ENCODE measurements around the gene DLAT.
"Not testable (repeated sequence)": the region's sequence is repeated elsewhere in the genome, so short reads cannot be mapped to it uniquely, and the experiment has no call there.

DLAT gene

DNA sequence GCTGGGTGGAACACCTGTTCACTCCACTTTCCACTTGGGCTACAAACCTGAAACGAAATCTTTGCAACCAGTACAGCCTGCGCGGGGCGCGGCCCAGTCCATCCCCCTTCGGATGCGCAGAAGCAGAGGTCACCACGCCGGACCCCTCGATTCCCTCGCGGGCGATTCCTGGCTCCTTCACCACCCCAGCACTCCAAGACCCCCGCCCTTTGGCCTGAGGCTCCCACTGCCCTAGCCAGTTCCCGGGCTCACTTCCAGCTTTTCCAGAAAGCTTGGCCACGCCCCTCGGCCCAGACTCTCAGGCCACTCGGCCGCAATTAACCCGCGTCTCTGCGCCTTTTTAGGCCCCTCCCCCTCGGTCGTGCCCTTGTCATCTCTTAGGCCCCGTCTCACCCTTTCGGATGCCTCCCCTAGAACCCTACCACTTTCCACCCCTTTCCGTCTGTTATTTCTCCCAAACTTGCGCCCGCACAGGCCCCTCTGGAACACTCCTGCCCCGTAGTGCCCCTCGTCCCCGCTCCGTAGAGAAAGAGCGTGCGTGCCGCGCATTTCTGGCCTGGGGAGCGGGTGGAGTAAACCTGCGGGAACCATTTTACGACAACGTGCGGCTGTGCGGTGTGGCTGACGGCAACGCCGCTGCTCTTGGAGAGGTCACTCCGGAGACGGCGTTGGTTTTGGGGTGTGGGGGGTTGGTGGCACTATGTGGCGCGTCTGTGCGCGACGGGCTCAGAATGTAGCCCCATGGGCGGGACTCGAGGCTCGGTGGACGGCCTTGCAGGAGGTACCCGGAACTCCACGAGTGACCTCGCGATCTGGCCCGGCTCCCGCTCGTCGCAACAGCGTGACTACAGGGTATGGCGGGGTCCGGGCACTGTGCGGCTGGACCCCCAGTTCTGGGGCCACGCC lies at the start of gene DLAT:
DLAT (plus strand) TSS at position 636 of the 906 bp plus-strand sequence; CDS start at position 701, 65 bp downstream.
- peak; percentile 96 for DNase-seq (ENCODE audit: low spot score)

- DNase-seq (ENCODE audit: low spot score): no peak
These were observed 49.0 kb upstream of the DLAT start for GRCh38 chr11:111976119-111976766.

GRCh38 chr11:111976767-111977145 lies 48.5 kb upstream of the DLAT start:
- no peak for DNase-seq (ENCODE audit: low spot score)

- peak; percentile 79 for DNase-seq (ENCODE audit: low spot score)
These were observed 47.8 kb upstream of the DLAT start for GRCh38 chr11:111977146-111978027.

DNA sequence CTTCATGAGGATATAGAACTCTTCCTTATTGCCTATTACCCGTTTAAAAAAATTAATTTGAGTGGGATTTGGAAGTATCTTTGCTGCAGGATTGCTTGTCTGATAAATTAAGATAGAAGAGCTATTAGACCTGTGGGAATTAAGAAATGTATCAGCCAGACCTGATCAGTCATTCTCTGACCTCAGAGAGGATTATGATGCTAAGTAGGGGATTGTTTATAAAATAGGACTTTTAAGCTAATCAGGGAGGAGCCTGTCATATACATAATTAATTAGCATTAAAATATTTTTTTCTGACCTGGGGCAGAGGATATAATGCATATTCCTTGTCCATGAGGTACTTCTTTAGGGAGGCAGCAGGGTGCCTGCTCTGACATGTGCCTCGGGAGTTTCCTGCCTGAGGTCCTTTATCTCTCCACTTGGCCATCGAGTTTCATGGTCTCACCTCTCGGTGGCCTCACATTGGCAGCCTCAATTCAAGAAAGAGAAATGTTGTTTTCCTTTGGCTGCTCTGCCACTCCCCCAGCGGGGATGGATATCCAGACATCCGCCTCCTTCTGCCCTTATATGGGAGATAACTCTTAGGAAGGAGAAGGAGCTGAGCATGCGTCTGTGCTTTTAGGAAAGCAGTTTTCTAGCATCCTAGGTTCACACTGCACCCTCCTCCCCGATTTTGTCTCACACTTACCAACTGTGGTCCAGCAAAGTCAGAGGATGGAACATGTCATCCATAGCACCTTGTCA lies 47.0 kb upstream of the DLAT start:
- DNase-seq (ENCODE audit: low spot score): peak; percentile 73

- DNase-seq (ENCODE audit: low spot score): no peak
These were observed 45.1 kb upstream of the DLAT start for GRCh38 chr11:111980062-111980461.

GRCh38 chr11:111981270-111981669 lies 43.9 kb upstream of the DLAT start:
- DNase-seq (ENCODE audit: low spot score): no peak

GRCh38 chr11:111982019-111982464 lies 43.2 kb upstream of the DLAT start:
- DNase-seq (ENCODE audit: low spot score): peak; percentile 69

DNA sequence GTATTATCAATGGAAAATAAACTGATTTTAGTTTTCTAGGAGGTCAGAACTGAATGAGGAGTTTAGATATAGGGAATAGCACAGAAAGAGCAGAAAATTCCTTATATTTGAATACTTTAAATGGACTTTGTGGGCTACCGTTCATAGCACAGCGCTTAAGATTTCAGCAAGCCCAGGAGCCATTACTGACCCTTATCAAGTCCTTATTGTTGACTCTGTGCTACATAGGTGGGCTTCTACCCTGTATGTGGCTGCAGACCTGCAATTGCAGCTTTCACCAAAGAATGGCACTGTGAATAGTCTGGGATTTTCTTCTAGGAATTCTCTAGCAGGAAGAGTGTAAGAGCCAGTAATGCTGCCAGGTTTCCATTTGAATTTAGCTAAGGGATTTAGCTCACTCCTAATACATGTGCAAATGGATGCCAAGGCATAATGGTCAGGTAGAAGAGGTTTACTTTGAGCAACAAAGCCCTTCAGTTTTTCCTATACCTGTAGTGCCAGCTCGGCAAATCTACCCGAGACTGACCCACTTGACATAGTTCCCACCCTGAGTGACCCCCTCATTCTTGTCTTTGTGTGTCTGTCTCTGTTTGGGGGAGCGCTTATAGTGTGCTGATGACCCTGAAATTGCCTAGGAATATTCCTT lies 42.5 kb upstream of the DLAT start:
- no peak for DNase-seq (ENCODE audit: low spot score)

- DNase-seq (ENCODE audit: low spot score): peak; percentile 80
These were observed 41.8 kb upstream of the DLAT start for GRCh38 chr11:111983187-111983986.

DNA sequence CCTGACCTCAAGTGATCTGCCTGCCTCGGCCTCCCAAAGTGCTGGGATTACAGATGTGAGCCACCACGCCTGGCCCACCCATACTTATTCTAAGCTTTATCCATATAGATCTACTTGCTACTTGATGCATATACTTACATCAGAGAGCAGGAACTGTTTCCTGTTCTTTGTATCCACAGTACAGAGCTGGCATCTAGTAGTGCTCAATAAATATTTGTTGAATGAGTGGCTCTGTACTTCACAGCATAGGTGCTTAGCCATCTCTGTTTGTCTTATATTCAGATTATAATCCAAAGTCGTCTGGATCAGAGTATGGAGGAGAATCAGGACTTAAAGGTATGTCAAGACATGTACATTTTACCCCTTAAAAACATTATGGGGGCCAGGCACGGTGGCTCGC lies 38.6 kb upstream of the DLAT start:
- no peak for DNase-seq (ENCODE audit: low spot score)

DNA sequence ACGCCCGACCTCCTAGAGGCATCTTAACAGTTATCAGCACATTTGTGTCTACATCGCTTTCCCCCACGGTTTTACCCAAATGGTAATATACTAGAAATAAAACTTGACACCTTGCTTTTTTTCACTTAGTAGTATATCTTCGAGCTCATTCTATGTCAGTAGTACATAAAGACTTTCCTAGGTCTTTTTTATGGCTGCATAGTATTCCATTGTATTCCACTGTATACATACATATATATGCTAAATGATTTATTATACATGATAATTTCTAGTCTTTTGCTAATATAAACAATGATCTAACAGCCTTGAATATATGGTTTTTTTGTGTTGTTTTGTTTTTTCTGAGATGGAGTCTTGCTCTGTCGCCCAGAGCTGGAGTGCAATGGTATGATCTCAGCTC lies 34.8 kb upstream of the DLAT start:
- DNase-seq (ENCODE audit: low spot score): no peak

- no peak for DNase-seq (ENCODE audit: low spot score)
These were observed 32.9 kb upstream of the DLAT start for GRCh38 chr11:111992206-111992855.

GRCh38 chr11:111996129-111996528 lies 29.1 kb upstream of the DLAT start:
- DNase-seq (ENCODE audit: low spot score): no peak

- not testable (repeated sequence) for DNase-seq (ENCODE audit: low spot score)
These were observed 28.5 kb upstream of the DLAT start for GRCh38 chr11:111996669-111997068.

- DNase-seq (ENCODE audit: low spot score): no peak
These were observed 26.1 kb upstream of the DLAT start for GRCh38 chr11:111999111-111999510.

- no peak for DNase-seq (ENCODE audit: low spot score)
These were observed 24.5 kb upstream of the DLAT start for GRCh38 chr11:112000703-112001102.

- no peak for DNase-seq (ENCODE audit: low spot score)
These were observed 22.6 kb upstream of the DLAT start for GRCh38 chr11:112002491-112003216.

DNA sequence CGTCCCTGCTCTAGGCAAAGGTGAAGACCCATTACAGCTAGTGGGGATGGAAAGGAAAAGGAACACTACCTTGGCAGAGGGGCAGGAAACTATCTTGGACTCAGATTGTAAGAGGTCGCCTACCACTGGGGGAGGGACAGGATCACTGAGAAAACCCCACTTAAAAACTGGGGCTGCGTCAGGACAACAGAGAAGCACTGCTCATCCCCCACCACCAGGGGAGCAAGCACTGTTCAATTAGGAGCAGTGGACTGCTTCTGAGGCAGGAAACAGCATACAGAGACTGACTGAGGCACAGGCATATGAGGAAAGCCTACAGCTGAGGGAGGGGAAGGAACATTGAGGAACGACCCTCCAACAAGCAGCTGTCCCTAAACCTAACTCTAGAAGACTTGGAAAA lies 20.8 kb upstream of the DLAT start:
- peak; percentile 60 for DNase-seq (ENCODE audit: low spot score)
